ENCODE data around the gene C5orf46.

DNA sequence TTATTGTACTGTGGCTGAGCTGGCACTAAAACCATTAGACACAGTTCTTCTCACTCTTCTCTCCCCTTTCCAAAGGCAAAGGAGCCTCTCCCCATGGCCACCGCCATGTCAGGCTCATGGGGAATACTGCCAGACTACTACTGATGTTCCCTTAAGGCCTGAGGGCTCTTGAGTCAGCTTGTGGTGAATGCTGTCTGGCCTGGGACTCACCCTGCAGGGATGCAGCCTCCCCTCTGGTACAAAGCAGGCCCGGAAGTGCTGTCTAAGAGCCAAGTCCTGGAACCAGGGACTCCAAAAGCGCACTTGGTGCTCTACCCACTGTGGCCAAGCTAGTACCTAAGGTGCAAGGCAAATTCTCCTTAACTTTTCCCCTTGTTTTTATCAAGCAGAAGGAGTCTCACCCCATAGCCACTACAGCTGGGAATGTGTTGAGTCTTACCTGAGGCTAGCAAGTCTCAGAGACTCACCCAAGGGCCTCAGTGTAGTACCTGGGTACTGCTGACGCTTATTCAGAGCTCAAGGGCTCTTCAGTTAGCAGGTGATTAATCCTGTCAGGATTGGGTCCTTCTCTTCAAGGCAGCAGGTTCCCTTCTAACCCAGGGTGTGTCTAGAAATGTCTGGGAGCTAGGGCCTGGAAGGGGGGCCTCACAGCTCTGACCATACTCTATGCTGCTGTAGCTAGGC is 33.2 kb upstream of the C5orf46 start:
- TF ChIP-seq ZNF384 (IDR thresholded peaks at IDR 0.05) (no peak), FOXM1 (IDR thresholded peaks at IDR 0.05; ENCODE audit: borderline replicate concordance) (no peak), BHLHE40 (IDR thresholded peaks at IDR 0.05; ENCODE audit: borderline replicate concordance) (no peak), FOXA1 (IDR thresholded peaks at IDR 0.05) (no peak), SP1 (IDR thresholded peaks at IDR 0.05) (no peak)

All from HEK293T (cell line).